ENCODE data around the gene ZWILCH. TPM values are rescaled to one million over a fixed set of nuclear protein-coding genes. Genes with fewer than 3 reads are reported as not detected.
A peak's percentile ranks its signal among the peaks of the same experiment; 100 is the strongest.
"Not testable (repeated sequence)": the region's sequence is repeated elsewhere in the genome, so short reads cannot be mapped to it uniquely, and the experiment has no call there.

ZWILCH gene
- total and polyA plus RNA-seq, 4 donors, result 3.2 to 9.9 (median 6.1) TPM

DNA sequence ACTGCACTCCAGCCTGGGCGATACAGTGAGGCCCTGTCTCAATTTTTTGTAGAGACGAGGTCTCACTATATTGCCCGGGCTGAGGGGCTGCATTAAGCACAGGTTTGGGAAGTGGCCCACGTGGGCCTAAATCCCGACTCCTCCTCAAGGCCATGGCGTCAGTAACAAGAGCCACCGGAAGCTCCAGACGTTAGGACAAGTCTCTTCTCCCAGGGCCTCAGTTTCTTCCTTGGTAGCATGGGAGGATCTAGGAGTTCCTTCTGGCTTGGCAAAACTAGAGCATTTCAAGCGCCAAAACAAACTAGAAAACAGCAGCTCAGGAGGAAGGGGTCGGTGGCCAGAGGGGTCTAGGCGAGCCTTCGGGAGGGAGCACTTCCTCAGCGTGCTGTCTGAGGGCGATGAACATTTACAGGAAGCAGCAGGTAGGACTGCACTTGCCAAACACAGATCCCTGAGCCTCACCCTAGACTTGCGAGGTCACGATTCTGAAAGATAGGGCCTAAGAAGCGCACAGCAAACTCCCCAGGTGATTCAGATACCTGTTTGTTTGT is 8.1 kb upstream of the ZWILCH start:
- Histone ChIP-seq H3K9me3 (ENCODE audit: control insufficient read depth in 4 of 4, insufficient read depth in 3 of 4, low read length in 3 of 4) (no peaks in the 10 kb centered on the region), H3K36me3 (ENCODE audit: control insufficient read depth in 4 of 4, insufficient read depth in 4 of 4, low read length in 4 of 4) (peaks cover 20 to 47% (median 36%) of the 10 kb centered on the region in 4 donors), H3K9ac (ENCODE audit: insufficient read depth in 1 of 2, low read length in 2 of 2) (peak overlapping the region; percentile 75 to 76), H3K27ac (ENCODE audit: low read depth in 1 of 2, low read length in 1 of 2) (peak overlapping the region; percentile 75 to 96), H3K4me3 (peak overlapping the region; percentile 92), H3K27me3 (ENCODE audit: control insufficient read depth in 3 of 3, insufficient read depth in 3 of 3, low read length in 2 of 3) (no peaks in the 10 kb centered on the region), H3K4me1 (ENCODE audit: control insufficient read depth in 5 of 5, insufficient read depth in 5 of 5, low read length in 5 of 5) (peaks cover 0 to 16% (median 0%) of the 10 kb centered on the region in 5 donors)
- 18 to 20% methylated on average over 17 of the region's 17 CpGs for WGBS, 2 donors
- TF ChIP-seq, protein P1, sequence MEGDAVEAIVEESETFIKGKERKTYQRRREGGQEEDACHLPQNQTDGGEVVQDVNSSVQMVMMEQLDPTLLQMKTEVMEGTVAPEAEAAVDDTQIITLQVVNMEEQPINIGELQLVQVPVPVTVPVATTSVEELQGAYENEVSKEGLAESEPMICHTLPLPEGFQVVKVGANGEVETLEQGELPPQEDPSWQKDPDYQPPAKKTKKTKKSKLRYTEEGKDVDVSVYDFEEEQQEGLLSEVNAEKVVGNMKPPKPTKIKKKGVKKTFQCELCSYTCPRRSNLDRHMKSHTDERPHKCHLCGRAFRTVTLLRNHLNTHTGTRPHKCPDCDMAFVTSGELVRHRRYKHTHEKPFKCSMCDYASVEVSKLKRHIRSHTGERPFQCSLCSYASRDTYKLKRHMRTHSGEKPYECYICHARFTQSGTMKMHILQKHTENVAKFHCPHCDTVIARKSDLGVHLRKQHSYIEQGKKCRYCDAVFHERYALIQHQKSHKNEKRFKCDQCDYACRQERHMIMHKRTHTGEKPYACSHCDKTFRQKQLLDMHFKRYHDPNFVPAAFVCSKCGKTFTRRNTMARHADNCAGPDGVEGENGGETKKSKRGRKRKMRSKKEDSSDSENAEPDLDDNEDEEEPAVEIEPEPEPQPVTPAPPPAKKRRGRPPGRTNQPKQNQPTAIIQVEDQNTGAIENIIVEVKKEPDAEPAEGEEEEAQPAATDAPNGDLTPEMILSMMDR (IDR thresholded peaks at IDR 0.05; ENCODE audit: control extremely low read depth, extremely low read depth), result no peak
- peak; percentile 6 for ATAC-seq (ENCODE audit: insufficient read depth, low FRiP score)
- no peak for DNase-seq

DNA sequence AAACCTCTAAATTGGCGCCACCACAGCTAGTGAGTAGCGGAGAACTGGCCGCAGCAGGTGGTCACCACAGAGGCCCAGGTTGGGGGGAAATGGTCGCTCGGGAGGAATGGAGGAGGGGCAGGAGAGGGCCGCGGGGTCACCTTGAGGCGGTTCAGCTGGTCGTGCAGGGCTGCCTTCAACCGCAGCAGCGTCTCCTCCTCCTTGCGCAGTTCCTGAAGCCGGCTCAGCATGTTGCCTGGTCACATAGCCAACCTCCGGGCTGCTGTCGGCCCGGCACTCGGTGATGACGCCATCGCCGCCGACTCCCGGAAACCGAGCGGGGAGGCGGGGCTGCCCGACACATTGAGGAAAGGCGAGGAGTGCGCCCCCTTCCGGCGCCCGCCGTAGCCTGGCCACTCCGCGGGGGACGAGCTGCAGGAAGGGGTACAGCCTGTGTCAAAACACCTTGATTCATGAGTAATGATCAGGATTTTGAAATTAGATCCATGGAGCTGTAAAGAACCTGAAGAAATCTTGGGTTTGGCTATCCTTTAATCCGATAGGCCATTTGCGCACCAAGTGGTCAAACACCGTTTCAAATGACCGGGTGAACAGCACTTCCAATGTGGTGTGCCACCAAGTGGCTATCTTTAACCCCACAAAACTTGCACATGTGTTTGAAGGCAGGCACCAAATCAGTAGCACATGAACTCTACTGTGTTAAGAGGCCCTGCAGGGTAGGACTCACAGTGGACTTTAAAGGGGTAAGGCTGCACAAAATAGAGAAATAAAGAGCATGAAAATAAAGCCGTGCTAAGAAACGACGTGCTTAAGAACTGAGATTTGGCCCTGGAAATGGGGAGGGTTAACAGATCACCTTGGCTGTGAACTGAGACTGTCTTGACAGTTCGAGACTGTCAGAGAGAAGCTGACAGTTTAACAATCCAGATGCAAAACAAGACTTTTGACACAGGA is 7.3 kb upstream of the ZWILCH start, which contains the start of gene SNAPC5:
Gene SNAPC5 (minus strand): TSS at position 261 of the 954 bp plus-strand sequence. CDS start 31 bp downstream, at position 230.
- peaks cover 23 to 51% (median 39%) of the 10 kb centered on the region in 4 donors for H3K36me3 ChIP-seq (ENCODE audit: control insufficient read depth in 4 of 4, insufficient read depth in 4 of 4, low read length in 4 of 4)
- WGBS, 2 donors, result 10 to 11% methylated on average over 42 to 43 of the region's 43 CpGs
- peak; percentile 98 for ATAC-seq (ENCODE audit: insufficient read depth, low FRiP score)

DNA sequence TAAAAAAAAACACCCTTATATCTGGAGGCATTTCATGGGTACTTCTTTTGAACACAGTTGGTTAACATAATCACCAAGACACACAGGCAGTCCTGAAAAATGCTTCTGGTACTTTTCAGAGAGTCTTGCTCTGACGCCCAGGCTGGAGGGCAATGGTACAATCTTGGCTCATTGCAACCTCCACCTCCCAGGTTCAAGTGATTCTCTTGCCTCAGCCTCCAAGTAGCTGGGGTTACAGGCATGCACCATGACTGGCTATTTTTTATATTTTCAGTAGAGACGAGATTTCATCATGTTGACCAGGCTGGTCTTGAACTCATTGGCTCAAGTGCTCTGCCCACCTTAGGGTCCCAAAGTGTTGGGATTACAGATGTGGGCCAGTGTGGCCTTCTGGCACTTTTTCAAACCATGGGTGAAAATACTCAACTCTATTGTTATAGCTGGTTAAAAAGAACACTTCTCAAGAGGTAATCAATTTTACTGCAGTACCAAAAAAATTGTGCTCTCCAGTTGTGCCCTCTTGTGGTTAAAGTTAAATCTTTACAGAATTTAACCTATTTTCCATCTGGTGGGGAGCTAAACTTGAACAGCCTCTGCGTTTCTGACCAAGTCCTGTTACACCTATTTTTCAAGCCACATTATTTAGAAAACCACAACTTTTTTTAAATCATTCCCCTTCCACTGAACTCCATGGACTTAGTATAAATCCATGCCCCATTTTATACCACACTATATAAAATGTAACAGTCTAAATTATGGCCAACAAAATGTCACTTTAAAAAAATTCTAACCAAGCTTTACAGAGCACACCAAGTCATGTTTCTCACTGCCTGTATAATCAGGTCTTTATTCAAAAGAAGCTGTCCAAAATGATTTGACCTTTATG is 6.4 kb upstream of the ZWILCH start:
- TF ChIP-seq, protein P1 (IDR thresholded peaks at IDR 0.05; ENCODE audit: control extremely low read depth, extremely low read depth), result no peak
- Histone ChIP-seq H3K4me1 (ENCODE audit: control insufficient read depth in 5 of 5, insufficient read depth in 5 of 5, low read length in 5 of 5) (peaks cover 0 to 30% (median 5%) of the 10 kb centered on the region in 5 donors), H3K27me3 (ENCODE audit: control insufficient read depth in 3 of 3, insufficient read depth in 3 of 3, low read length in 2 of 3) (no peaks in the 10 kb centered on the region), H3K27ac (ENCODE audit: low read depth in 1 of 2, low read length in 1 of 2) (no peak overlapping the region), H3K4me3 (no peak overlapping the region), H3K9me3 (ENCODE audit: control insufficient read depth in 4 of 4, insufficient read depth in 3 of 4, low read length in 3 of 4) (no peaks in the 10 kb centered on the region), H3K36me3 (ENCODE audit: control insufficient read depth in 4 of 4, insufficient read depth in 4 of 4, low read length in 4 of 4) (peaks cover 22 to 54% (median 37%) of the 10 kb centered on the region in 4 donors), H3K9ac (ENCODE audit: insufficient read depth in 1 of 2, low read length in 2 of 2) (no peak overlapping the region)
- WGBS, 2 donors, result 61 to 62% methylated on average over 3 of the region's 3 CpGs
- no peak for ATAC-seq (ENCODE audit: insufficient read depth, low FRiP score)
- DNase-seq, result peak in 2 of 3 donors; percentile 70 to 72

More for the DNA sequence above, 7.3 kb upstream of the ZWILCH start, which contains the start of gene SNAPC5:
- TF ChIP-seq, protein P1 (IDR thresholded peaks at IDR 0.05; ENCODE audit: control extremely low read depth, extremely low read depth), result peak; percentile 80
- H3K9ac ChIP-seq (ENCODE audit: insufficient read depth in 1 of 2, low read length in 2 of 2), result peak within 1 kb of the TSS; percentile 75 to 76
- peak; percentile 96 to 97 (median 97) for DNase-seq
- H3K4me1 ChIP-seq (ENCODE audit: control insufficient read depth in 5 of 5, insufficient read depth in 5 of 5, low read length in 5 of 5), result peaks cover 0 to 21% (median 3%) of the 10 kb centered on the region in 5 donors
- no peaks in the 10 kb centered on the region for H3K27me3 ChIP-seq (ENCODE audit: control insufficient read depth in 3 of 3, insufficient read depth in 3 of 3, low read length in 2 of 3)
- H3K9me3 ChIP-seq (ENCODE audit: control insufficient read depth in 4 of 4, insufficient read depth in 3 of 4, low read length in 3 of 4), result no peaks in the 10 kb centered on the region
- H3K27ac ChIP-seq (ENCODE audit: low read depth in 1 of 2, low read length in 1 of 2), result peak within 1 kb of the TSS; percentile 75 to 96
- peak within 1 kb of the TSS; percentile 92 for H3K4me3 ChIP-seq

DNA sequence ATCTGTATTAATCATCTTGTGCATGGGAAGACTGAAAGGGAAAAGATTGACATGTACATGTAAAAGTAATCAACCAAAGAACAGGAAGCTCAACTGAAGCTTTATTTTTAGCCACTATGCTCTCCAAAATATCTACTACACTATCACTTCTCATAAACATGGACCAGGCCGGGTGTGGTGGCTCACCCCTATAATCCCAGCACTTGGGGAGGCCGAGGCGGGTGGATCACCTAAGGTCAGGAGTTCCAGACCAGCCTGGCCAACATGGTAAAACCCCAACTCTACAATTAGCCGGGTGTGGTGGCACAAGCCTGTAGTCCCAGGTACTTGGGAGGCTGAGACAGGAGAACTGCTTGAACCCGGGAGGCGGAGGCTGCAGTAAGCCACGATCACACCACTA is 4.8 kb upstream of the ZWILCH start:
- not testable (repeated sequence) for H3K27ac ChIP-seq (ENCODE audit: low read depth in 1 of 2, low read length in 1 of 2); ATAC-seq (ENCODE audit: insufficient read depth, low FRiP score); H3K9ac ChIP-seq (ENCODE audit: insufficient read depth in 1 of 2, low read length in 2 of 2); H3K27me3 ChIP-seq (ENCODE audit: control insufficient read depth in 3 of 3, insufficient read depth in 3 of 3, low read length in 2 of 3); H3K9me3 ChIP-seq (ENCODE audit: control insufficient read depth in 4 of 4, insufficient read depth in 3 of 4, low read length in 3 of 4); H3K4me3 ChIP-seq; DNase-seq
- peaks cover 0 to 33% (median 7%) of the 10 kb centered on the region in 5 donors for H3K4me1 ChIP-seq (ENCODE audit: control insufficient read depth in 5 of 5, insufficient read depth in 5 of 5, low read length in 5 of 5)
- peaks cover 22 to 45% (median 33%) of the 10 kb centered on the region in 4 donors for H3K36me3 ChIP-seq (ENCODE audit: control insufficient read depth in 4 of 4, insufficient read depth in 4 of 4, low read length in 4 of 4)
- WGBS, 2 donors, result 86 to 96% methylated on average over 7 of the region's 7 CpGs
